ENCODE measurements around the gene SLC7A7. TPM values are rescaled to one million over a fixed set of nuclear protein-coding genes. Genes with fewer than 3 reads are reported as not detected.

Gene SLC7A7
- total and polyA plus RNA-seq, 4 donors: 28.0 to 113 (median 48.2) TPM

GRCh38 chr14:22802860-22803686, 12.2 kb downstream of the SLC7A7 start:
- Histone ChIP-seq H3K27me3 (ENCODE audit: control insufficient read depth in 3 of 3, insufficient read depth in 3 of 3, low read length in 2 of 3) (no peaks in the 10 kb centered on the region), H3K9me3 (ENCODE audit: control insufficient read depth in 4 of 4, insufficient read depth in 3 of 4, low read length in 3 of 4) (no peaks in the 10 kb centered on the region), H3K4me1 (ENCODE audit: control insufficient read depth in 5 of 5, insufficient read depth in 5 of 5, low read length in 5 of 5) (peaks cover 0 to 2% (median 0%) of the 10 kb centered on the region in 5 donors), H3K4me3 (no peak overlapping the region), H3K36me3 (ENCODE audit: control insufficient read depth in 4 of 4, insufficient read depth in 4 of 4, low read length in 4 of 4) (no peaks in the 10 kb centered on the region), H3K9ac (ENCODE audit: insufficient read depth in 1 of 2, low read length in 2 of 2) (no peak overlapping the region), H3K27ac (ENCODE audit: low read depth in 1 of 2, low read length in 1 of 2) (no peak overlapping the region)
- 85 to 87% methylated on average over 12 of the region's 12 CpGs for WGBS, 2 donors
- DNase-seq (no peak), ATAC-seq (ENCODE audit: insufficient read depth, low FRiP score) (no peak)
- TF ChIP-seq CTCF (IDR thresholded peaks at IDR 0.05; ENCODE audit: control extremely low read depth, extremely low read depth): no peak

- no peak overlapping the region for H3K27ac ChIP-seq (ENCODE audit: low read depth in 1 of 2, low read length in 1 of 2)
- TF ChIP-seq CTCF (IDR thresholded peaks at IDR 0.05; ENCODE audit: control extremely low read depth, extremely low read depth): no peak
- WGBS, 2 donors: 73 to 78% methylated on average over 8 of the region's 8 CpGs
- no peak for ATAC-seq (ENCODE audit: insufficient read depth, low FRiP score)
- no peaks in the 10 kb centered on the region for H3K9me3 ChIP-seq (ENCODE audit: control insufficient read depth in 4 of 4, insufficient read depth in 3 of 4, low read length in 3 of 4)
- H3K36me3 ChIP-seq (ENCODE audit: control insufficient read depth in 4 of 4, insufficient read depth in 4 of 4, low read length in 4 of 4): peaks cover 0 to 2% (median 0%) of the 10 kb centered on the region in 4 donors
- no peak overlapping the region for H3K9ac ChIP-seq (ENCODE audit: insufficient read depth in 1 of 2, low read length in 2 of 2)
- no peak overlapping the region for H3K4me3 ChIP-seq
- no peaks in the 10 kb centered on the region for H3K27me3 ChIP-seq (ENCODE audit: control insufficient read depth in 3 of 3, insufficient read depth in 3 of 3, low read length in 2 of 3)
- DNase-seq: no peak
- H3K4me1 ChIP-seq (ENCODE audit: control insufficient read depth in 5 of 5, insufficient read depth in 5 of 5, low read length in 5 of 5): peaks cover 0 to 2% (median 0%) of the 10 kb centered on the region in 5 donors
Observed at GRCh38 chr14:22801716-22802115, 13.5 kb downstream of the SLC7A7 start.

- DNase-seq (no peak), ATAC-seq (ENCODE audit: insufficient read depth, low FRiP score) (no peak)
- TF ChIP-seq CTCF (IDR thresholded peaks at IDR 0.05; ENCODE audit: control extremely low read depth, extremely low read depth): no peak
- no peak overlapping the region for H3K9ac ChIP-seq (ENCODE audit: insufficient read depth in 1 of 2, low read length in 2 of 2)
- H3K4me3 ChIP-seq: no peak overlapping the region
- H3K9me3 ChIP-seq (ENCODE audit: control insufficient read depth in 4 of 4, insufficient read depth in 3 of 4, low read length in 3 of 4): no peaks in the 10 kb centered on the region
- H3K4me1 ChIP-seq (ENCODE audit: control insufficient read depth in 5 of 5, insufficient read depth in 5 of 5, low read length in 5 of 5): peaks cover 0 to 4% (median 0%) of the 10 kb centered on the region in 5 donors
- peaks cover 0 to 2% (median 0%) of the 10 kb centered on the region in 4 donors for H3K36me3 ChIP-seq (ENCODE audit: control insufficient read depth in 4 of 4, insufficient read depth in 4 of 4, low read length in 4 of 4)
- WGBS, 2 donors: 78 to 87% methylated on average over 10 of the region's 10 CpGs
- H3K27ac ChIP-seq (ENCODE audit: low read depth in 1 of 2, low read length in 1 of 2): no peak overlapping the region
- no peaks in the 10 kb centered on the region for H3K27me3 ChIP-seq (ENCODE audit: control insufficient read depth in 3 of 3, insufficient read depth in 3 of 3, low read length in 2 of 3)
Observed at GRCh38 chr14:22800346-22800745, 14.9 kb downstream of the SLC7A7 start.

Measured in lung (tissue), 12 donors.